ENCODE data around the gene SNCAIP.
A peak's percentile ranks its signal among the peaks of the same experiment; 100 is the strongest.
"Not testable (repeated sequence)": the region's sequence is repeated elsewhere in the genome, so short reads cannot be mapped to it uniquely, and the experiment has no call there.

SNCAIP gene

DNA sequence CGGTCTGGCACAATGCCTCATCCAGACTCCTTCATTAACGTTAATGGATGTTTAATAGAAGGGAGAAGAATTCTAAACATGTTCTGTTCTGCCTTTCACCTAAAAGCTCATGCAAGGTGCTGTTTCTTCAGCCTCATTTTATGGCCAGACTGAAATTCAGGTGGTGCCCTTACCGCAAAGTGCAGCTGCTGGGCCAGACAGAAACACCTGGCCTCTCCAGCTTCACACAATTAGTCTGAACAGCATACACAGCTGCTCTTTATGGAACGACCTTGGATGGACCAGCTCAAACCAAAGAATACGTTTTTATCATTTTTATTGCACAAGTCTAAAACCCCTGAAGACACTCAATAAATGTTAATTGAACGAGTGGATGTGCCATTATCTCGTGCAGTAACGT is 4.6 kb downstream of the SNCAIP start:
- DNase-seq: peak; percentile 39

DNA sequence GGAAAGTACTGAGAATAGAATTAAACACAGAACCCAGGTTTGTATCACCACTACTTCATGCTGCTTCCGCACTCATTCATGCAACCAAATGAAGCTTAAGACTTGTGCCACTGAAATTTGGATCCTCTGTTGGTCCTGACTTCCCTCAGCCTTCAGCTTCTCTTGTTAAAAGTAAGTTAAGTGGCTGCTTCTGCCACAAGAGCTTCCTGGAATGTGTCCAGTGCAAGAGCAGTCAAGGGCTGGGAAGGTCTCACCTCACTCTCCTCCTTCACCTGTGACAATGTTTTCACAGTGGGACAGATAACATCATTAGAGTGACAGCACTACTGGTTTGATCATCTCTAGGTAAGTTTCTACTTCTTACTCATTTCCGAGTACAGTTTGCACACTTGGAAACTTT is 7.9 kb downstream of the SNCAIP start:
- no peak for DNase-seq

DNA sequence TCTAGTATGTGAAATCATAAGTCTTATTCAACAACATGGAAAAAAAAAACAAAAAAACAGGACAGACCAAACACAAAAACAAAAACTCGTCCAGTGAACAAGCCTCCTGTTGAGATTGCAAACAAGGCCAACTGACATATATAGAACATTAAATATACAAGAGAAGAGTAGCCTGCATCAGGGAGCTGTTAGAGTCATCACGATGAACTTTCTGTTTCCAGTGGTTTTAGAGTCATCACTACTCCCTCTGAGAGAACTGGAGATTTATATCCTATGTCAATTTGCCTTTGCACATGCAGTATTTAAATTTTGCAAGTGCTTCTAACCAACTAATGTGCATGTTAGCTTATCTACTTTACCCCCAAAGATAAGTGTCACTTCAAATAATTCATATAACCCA is 9.9 kb downstream of the SNCAIP start:
- no peak for DNase-seq

DNA sequence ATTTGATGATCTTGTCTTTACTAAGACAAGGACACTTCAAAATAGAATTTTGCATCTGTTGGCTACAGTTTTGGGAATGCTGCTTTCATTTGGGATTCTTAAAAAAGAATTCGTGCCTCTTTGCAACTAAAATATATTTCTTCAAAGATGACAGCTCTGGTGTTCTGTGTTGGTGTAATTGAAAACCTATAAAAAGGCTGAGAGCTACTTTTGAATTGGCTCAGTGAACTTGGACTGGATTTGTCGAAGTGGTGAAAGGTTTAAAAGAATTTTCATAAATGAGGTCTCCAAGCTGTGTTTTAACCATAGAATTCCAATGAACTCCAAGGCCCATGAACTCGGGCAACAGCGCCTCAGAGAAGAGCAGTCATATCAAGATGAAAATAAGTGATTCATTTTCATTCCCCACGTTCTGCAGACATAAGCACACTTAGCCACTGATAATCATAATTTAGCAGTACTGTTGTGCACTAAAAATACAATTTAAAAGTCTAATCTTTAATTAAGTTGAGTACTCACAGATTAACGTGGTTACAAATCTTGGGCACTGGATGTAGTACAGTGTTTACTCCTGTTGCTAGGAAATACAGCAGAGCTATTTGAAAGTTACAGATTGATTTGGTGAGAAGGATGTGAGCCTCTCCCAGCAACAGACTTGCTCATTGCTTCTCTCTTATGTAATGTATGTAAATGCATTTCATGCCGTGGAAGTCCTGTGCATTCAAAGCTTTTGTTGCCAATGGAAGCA is 10.9 kb downstream of the SNCAIP start:
- no peak for DNase-seq

DNA sequence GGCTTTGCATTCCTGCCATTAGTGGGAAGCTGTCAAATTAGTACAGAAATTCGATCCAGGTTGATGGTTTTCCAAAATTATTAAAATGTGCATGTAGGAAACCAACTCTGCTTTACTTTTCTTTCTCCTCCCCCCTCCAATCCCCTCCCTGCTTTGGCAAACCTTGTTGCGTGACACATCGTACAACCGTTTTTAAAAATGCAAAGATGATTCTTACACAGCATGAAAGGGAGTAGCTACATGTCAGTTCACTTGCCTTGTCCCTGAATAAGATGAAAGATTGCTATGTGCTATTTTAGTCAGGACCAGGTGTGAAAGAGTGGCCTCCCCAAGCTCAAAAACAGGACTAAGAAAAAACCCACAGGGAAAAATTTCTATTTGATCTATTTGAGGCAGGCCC is 11.7 kb downstream of the SNCAIP start:
- DNase-seq: no peak

DNA sequence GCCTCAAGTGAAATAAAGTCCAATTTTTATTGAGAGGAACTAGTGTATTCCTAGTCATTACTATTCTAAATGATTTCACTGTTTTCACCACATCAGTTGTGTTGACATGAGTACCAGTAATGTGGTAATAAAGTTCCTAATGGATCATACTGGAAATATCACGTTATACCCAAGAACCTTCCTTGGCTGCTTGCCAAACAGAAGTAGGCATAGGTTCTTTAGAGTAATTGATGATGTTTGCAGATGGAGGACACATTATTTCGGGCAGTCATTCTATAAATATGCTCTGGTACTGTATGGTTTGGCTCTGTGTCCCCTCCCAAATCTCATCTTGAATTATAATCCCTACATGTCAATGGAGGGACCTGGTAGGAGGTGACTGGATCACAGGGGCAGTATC is 15.1 kb downstream of the SNCAIP start:
- DNase-seq: peak; percentile 25

DNA sequence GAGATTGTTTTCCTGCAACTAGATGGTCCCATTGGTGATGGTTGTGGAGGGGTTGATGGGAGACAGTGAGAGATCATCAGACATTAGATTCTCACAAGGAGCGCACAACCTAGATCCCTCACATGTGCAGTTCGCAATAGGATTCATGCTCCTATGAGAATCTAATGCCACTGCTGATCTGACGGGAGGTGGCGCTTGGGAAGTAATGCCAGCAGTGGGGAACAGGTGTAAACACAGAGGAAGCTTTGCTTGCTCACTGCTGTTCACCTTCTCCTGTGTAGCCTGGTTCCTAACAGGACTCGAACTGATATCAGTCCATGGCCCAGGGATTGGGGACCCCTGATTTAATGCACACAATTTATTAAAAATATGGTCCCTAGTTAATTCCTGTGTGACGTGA is 18.8 kb downstream of the SNCAIP start:
- no peak for DNase-seq

DNA sequence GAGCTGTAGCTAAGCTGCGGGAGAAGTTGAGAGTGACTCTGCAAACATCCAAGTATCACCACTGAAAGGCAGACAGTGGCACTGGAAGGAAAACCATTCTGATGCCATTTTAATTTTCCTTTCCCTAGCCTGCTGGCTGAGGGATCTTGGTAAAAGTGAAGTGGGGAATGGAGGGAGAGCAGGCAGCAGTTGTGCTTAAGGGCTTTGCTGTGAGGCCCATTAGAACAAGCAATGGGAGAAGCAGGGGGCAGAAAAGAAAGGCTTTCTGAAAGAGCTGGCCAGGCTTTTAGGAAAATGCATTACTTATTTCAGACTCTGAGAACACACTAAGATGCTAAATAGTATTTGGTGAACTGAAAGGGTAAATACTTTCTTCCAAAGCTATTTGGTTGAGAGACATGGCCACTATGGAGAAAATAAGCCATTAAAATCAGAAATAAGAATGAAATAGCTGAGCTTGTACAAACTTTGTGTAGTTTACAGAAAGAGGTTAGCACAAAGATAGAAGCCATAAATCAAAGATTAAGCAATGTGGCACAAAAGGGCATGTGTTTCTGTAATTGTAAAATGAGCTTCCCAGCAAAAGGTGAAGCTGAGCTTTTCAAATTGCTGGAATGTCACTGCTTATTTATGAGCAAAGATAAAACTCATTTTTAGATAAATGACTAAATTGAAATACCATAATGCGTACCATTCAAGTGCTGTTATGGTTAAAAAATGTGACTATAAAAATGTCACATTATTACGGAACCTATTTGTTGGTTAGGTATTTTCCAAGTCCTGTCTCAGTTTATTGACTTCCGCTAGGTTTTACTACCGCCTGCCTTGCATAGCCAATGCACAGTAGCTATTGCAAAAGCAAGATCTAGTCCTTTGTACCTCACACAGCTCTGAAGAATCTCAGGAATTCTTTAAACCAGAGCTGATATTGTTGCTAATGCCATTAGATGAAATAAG is 20.8 kb downstream of the SNCAIP start:
- DNase-seq: no peak

DNA sequence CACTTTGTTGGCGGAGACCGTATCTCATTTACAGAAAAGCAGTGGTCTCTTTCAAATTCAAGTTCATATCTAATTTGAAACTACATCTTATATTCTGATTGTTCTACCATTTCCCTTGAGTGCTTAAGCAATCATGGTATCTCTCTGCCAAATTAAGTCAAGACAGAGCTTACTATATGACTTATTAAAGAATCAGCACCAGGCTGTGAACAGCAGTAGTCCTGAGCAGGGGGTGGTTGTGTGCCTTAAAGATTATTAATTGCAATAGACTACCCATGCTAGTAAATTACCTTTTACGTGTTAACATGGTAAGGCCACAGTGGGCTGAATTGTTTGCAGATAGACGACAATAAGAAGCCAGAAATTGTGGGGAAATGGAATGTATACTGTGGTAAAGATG is 21.5 kb downstream of the SNCAIP start:
- DNase-seq: no peak

DNA sequence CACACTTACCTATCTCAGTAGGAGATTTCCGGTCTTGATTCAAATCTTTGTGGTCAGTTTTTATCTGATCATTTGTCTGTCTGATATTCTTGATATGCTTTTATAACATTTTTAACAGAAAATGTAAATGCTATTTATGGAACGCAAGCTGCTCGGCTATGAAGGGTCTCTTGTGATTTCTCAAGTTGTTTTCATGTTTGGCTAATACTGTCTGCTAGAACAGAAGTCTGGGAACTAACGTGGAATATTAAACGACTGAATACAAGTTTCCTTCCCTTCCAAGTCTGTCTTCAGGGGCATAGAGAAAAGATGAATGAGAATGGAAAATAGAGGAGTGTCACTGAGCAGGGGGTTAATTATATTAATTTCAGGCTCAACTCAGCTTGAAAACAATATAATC is 27.6 kb downstream of the SNCAIP start:
- no peak for DNase-seq

DNA sequence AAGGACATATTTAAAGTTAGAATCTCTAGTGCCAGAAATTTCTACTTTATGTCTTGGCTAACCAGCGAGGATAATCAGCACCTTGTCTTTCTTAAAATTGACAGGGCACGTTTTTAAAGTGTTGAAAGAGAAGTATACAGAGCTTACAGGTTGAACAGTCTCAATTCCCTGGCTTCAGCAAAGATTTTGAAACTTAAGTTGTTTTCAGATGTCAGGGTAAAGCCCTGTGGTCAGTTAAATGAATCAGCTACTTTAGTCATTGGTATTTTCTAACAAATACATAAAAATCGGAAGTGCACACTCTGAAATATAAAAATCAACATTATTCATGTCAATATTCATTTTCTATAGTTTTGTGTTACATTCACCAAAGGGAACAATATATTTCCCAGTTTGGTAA is 29.1 kb downstream of the SNCAIP start:
- no peak for DNase-seq

DNA sequence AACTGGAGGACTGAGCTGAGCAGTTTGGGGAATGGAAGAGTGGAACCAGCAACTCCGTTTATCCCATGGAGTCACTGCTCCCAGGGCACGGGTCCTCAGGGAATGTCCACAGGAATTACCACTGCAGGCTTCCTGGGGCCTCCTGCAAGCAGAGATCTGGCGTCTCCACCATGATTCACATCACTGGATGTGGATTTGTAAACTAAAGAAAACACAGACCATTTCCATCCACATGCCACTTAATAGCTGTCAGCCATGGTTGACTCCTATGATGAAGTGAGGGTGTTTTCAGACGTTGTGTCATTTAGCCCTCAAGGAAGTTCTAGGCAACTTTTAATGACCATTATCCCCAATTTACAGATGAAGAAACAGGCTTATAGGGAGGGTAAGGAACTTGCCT is 30.2 kb downstream of the SNCAIP start:
- no peak for DNase-seq

DNA sequence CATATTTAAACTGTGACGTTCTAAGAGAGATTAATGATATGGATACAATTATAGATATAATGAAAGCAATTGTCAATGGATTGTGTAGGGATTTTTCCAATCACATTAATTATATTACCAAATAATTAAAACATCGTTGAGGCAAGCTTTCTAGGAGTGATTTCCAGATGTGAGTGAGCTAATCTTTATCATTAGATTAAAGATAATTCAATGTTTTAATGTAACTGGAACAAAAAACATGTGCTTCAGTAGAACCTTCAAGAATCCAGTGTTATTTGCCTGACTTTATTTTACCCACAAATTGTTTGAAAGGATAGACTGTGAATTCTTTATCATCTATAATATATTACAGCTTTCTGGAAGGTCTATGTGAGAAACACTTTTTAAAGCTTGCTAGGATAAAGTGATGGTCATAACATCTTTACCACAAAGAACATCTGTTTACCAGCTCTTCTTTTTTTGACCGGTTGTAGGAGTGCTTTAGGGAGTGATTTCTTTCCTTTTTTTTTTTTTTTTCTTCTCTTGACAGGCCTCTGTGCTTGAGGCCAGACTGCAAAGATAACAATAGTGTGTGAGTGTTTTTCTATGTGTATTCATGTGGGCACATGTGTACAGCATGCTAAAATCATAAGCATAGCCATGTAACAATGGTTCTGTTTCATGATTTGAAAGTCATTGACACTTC is 35.0 kb downstream of the SNCAIP start:
- DNase-seq: no peak

DNA sequence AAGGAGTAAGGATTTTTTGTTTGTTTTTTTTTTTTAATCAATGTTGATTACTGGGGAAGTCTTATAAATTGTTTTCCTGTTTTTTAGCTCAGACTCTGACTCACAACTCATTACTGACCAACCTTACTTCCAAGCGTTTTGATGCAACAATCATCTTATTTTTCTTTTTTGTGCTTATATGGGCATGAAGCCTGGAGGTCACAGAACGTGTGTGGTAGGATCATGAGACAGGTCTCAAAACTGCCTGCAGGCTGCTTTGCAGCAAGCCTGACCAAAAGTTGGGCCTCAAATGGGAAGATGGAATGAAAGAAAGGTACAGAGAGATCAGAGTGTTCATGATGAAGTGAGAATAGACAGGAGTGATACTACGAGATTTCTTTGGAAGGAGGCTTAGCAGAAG is 38.5 kb downstream of the SNCAIP start:
- no peak for DNase-seq

DNA sequence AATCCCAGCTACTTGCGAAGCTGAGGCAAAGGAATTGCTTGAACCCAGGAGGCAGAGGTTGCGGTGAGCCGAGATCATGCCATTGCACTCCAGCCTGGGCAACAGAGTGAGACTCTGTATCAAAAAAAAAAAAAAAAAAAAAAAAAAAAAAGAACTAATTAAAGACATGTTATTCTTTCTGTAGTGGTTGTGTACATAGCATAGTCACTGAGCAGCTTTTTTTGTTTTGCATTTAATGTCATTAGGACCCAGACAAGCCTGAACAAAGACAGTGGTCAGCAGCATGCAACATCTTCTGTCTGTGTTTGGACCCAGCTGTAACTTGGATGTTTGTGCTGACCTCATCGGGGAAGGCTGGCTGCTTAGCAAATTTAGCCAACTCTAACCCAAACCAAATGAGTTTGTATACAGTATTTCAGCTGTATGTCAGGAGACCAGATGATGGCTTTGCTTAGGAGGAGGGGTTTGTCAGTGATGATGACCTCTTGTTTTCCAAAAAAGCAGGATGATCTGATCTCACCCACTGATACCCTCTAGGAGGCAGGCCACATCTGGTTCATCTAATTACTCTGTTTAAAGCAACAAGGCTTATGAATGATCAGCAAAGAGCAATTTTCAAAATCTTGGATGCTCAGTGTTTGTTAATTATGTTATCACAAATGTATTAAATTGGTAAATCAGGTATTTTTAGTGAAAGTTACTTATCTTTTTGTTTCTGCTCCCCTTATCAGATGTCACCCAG is 39.5 kb downstream of the SNCAIP start:
- no peak for DNase-seq

DNA sequence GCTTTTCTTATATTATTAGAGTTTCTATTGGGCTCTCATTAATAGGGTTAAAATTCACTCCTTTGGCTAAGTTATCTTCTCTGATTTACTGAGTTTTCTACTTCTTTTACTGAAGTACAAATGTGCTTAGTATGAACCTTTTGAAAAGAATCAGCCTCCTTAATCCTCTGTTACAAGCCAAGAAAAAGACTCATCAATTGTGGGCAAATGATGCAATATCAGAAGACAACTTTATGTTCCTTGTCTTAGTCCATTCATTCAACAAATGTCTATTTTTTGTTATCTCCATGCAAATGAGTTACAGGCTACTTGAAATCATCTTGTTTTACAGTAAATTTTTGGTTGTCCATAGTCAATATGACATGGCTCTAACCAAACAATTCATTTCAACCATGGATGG is 40.3 kb downstream of the SNCAIP start:
- DNase-seq: no peak

DNA sequence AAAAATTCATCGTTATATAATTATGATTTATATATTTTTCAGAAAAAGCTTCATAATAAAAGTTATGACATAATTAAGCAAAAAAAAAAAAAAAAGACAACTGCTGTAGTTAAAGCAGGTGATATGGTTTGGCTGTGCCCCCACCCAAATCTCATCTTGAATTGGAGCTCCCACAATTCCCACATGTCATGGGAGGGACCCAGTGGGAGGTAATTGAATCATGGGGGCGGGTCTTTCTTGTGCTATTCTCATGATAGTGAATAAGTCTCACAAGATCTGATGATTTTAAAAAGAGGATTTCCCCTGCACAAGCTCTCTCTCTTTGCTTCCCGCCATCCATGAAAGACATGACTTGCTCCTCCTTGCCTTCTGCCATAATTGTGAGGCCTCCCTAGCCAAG is 41.3 kb downstream of the SNCAIP start:
- not testable (repeated sequence) for DNase-seq

DNA sequence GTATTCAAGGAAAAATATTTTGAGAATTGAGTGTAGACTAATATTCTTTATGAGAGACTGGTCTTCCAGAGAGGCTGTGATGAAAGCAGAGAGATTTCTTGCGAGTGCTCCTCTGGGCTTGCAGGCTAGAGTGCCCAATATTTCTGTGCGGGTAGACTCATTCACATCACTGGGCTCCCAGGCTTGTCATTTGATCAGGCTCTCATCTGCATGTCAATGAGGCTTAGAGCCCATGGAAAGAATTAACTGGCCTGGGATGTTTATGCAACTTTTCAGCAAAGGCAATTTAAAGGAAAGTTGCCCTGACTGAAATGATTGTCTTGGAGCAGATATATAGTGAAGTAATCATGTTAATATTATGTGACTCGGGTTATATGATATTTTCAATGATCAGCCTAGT is 42.3 kb downstream of the SNCAIP start:
- DNase-seq: no peak

DNA sequence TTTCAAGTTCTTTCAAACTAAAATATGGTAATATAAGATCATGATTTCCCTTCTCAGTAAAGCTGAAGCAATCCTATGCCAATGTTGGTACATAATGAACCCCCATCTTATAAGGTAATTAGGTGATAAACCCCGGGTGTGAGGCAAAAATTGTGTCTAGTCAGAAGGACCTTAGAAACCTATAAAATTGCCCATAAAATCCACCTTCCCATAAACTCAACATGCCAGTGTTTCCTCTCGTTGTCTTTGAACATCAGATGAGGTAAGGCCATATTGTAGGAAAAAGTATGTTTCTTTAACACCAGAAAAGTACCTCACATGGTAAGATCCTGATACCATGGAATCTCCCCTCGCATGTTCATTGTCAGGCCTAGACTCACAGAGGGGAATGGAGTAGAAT is 43.3 kb downstream of the SNCAIP start:
- no peak for DNase-seq

DNA sequence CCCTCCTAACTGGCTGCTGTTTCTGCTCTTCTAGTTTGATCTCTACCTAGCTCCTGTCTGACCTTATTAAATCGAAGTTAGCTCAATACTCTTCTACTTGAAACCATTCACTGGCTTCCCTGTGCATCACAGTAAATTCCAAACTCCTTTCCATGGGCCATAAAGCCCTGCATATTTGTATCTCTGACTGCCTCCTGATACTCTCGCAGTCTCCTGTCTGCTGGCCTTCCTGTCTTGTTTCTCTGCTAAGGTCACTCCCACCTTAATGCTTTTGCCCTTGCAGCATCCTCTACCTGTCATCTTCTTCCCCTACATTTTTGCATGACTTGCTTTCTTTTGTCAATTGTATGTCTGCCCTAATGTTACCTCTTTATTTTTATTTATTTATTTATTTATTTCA is 44.8 kb downstream of the SNCAIP start:
- no peak for DNase-seq

DNA sequence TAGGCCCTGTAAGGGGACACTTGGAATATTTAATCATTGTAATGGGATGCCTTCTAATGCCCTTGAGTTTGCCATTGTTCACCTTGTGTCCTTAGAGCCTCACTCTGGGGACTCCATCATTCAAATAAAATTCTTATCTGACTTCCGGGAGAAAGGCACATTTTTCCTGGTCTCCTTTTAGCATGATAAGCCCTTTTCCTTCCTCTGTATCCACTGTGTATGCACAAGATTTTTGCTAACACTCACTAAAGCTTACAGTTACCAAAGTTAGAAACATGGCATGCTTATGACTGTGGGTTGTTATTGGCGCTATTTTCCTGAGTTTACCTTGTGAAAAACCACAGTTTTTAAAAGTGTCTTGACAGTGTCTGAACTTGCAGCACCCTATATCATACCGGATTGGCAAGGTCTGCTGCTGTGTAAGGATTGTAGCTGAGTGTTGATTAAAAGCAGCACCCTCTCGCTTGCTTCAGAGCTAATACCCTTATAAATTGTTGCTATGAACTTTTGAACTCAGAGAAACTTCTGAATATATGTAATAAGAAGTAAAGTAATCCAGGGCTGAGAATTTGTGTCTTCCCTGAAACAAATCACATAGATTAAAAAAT is 46.4 kb downstream of the SNCAIP start:
- no peak for DNase-seq

DNA sequence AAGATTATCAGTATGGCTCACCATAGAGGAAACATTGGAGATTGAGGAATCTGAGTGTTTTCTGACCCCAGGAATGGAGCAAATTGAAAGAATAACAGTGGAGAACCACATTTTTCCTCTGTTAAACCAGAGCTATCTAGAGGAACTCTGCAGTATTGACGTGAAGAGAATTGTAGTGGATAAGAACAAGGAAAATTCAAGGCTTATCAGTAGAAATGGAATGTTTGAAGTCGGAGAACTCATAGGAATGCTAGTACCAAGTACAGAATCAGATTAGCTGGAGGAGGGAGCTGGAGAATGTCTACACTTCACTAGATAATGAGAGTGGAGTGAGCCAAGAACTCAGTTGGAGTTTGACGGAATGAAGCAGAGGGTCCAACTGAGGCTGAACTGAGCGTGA is 50.3 kb downstream of the SNCAIP start:
- no peak for DNase-seq

DNA sequence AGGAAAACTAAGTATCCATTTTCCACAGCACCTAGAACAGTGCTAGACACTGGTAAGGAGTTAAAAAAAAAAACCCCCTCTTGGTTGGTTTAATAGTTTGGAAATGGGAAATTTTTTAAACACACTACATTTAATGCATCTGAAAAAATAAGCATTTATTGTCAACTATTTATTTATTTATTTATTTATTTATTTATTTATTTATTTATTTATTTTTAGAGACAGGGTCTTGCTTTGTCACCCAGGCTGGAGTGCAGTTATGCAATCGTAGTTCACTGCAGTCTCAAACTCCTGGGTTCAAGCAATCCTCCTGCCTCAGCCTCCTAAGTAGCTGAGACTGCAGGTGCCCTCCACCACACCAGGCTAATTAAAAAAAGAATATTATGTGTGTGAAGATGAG is 51.6 kb downstream of the SNCAIP start:
- no peak for DNase-seq

Measured in NCI-H2081 treated with DMSO at 0.1 percent for 48 hours (cell line).